GM12878 (cell line): ENCODE data around the gene KRT73. TPM values are rescaled to one million over a fixed set of nuclear protein-coding genes. Genes with fewer than 3 reads are reported as not detected.

Experiments
- ATAC-seq: fragments of 200-7000 bp; cut with Tn5 transposase; 3 replicates; pipeline ENCODE4 v1.9.1; 2020; ENCODE audit warnings: mild to moderate bottlenecking, moderate library complexity
- BruUV-seq: library from RNA; stranded (reverse); fragments of 400-500 nt; replicated peaks from 2 replicates; lab custom pipeline; 2021; lab: Mats Ljungman, UMichigan
- CTCF ChIA-PET: fragments of 300-600 bp; sonication (Branson Sonifier 250); formaldehyde crosslinking; extraction: SDS; loops from one replicate; lab custom pipeline; 2021; ENCODE audit warnings: inconsistent platforms; lab: Yijun Ruan, JAX
- POLR2A ChIA-PET: fragments of 350-600 bp; formaldehyde crosslinking; extraction: SDS; loops from one replicate; lab custom pipeline; 2021; ENCODE audit warnings: inconsistent platforms; lab: Charles Lee
- RAD21 ChIA-PET: fragments of 300-600 bp; sonication (Branson Sonifier 250); formaldehyde crosslinking; loops from one replicate; lab custom pipeline; 2023; ENCODE audit warnings: antibody characterized with exemption; ENCODE audit not compliant: unreplicated experiment; lab: Charles Lee
- SMC1A ChIA-PET: fragments of 300-600 bp; sonication (Branson Sonifier 250); formaldehyde crosslinking; loops from one replicate; lab custom pipeline; 2023; ENCODE audit not compliant: unreplicated experiment, uncharacterized antibody; lab: Charles Lee
- DNase-seq: peaks from one replicate; pipeline ENCODE4 v3.0.0-alpha.2; 2011; ENCODE audit warnings: low read depth, low spot score
- FAIRE-seq: peaks from 3 replicates; lab custom pipeline; 2011; peaks lifted over from hg19 to GRCh38; lab: Jason Lieb, UNC
- H2AFZ ChIP-seq: 2 replicates; pipeline ENCODE4 v1.6.0; 2011; ENCODE audit warnings: low read depth, low read length, control low read depth; ENCODE audit not compliant: control insufficient read depth
- H3K27ac ChIP-seq: 2 replicates; pipeline ENCODE4 v1.5.1; 2011; ENCODE audit warnings: control low read depth; ENCODE audit not compliant: control insufficient read depth, insufficient read depth
- H3K27me3 ChIP-seq, 2 experiments: replicated peaks in 1 of 2; 2 replicates each; pipeline versions ENCODE4 v1.6.0 to v1.6.1; 2011; ENCODE audit warnings: low read length in 1 of 2; ENCODE audit not compliant: control insufficient read depth in 2 of 2, insufficient read depth in 2 of 2
- H3K36me3 ChIP-seq, 2 experiments: 2 replicates each; pipeline ENCODE4 v1.5.1; 2011; ENCODE audit warnings: low read length in 1 of 2; ENCODE audit not compliant: control insufficient read depth in 2 of 2, insufficient read depth in 2 of 2
- H3K4me1 ChIP-seq: 2 replicates; pipeline ENCODE4 v1.6.1; 2011; ENCODE audit warnings: mild to moderate bottlenecking, low read length, moderate library complexity, mixed read lengths; ENCODE audit not compliant: control insufficient read depth, insufficient read depth
- H3K4me2 ChIP-seq: 2 replicates; pipeline ENCODE4 v1.6.0; 2011; ENCODE audit warnings: control low read depth; ENCODE audit not compliant: control insufficient read depth, insufficient read depth
- H3K4me3 ChIP-seq: fragments of 200-600 bp; sonication (generic); 2 replicates; pipeline ENCODE4 v1.5.1; 2016
- H3K79me2 ChIP-seq: 2 replicates; pipeline ENCODE4 v1.6.0; 2011; ENCODE audit warnings: low read length; ENCODE audit not compliant: control insufficient read depth, insufficient read depth
- H3K9ac ChIP-seq: 2 replicates; pipeline ENCODE4 v1.8.0; 2011; ENCODE audit warnings: low read length, control low read depth, mixed read lengths; ENCODE audit not compliant: control insufficient read depth, insufficient read depth
- H3K9me3 ChIP-seq: replicated peaks from 3 replicates; pipeline ENCODE4 v1.5.1; 2011; ENCODE audit warnings: mild to moderate bottlenecking, low read length; ENCODE audit not compliant: control insufficient read depth, insufficient read depth
- H4K20me1 ChIP-seq: 2 replicates; pipeline ENCODE4 v1.6.0; 2011; ENCODE audit not compliant: control insufficient read depth, insufficient read depth
- ESRRA ChIP-seq: IDR thresholded peaks from 2 replicates; pipeline ENCODE4 v1.6.1; 2012; ENCODE audit warnings: mild to moderate bottlenecking, low read length, improper control_type of control experiment
- ETV6 ChIP-seq, 2 experiments: fragments of 450-650 bp in 1 of 2; IDR thresholded peaks in 1 of 2; conservative IDR thresholded peaks in 1 of 2; 2 replicates each; pipeline ENCODE4 v1.6.1; 2014; ENCODE audit warnings: antibody characterized with exemption in 1 of 2, borderline replicate concordance in 1 of 2, low read depth in 1 of 2, mild to moderate bottlenecking in 1 of 2, moderate library complexity in 1 of 2
- HDAC6 ChIP-seq: fragments of 200-600 bp; sonication (generic); IDR thresholded peaks from one replicate; pipeline ENCODE4 v1.8.0; 2017; ENCODE audit warnings: antibody characterized with exemption; ENCODE audit not compliant: unreplicated experiment
- JUNB ChIP-seq: IDR thresholded peaks from 2 replicates; pipeline ENCODE4 v1.6.1; 2016; ENCODE audit warnings: antibody characterized with exemption, mild to moderate bottlenecking
- MTA2 ChIP-seq: fragments of 450-650 bp; IDR thresholded peaks from 2 replicates; pipeline ENCODE4 v1.6.1; 2016; ENCODE audit warnings: low read depth, mild to moderate bottlenecking, moderate library complexity
- NKRF ChIP-seq: fragments of 450-650 bp; conservative IDR thresholded peaks from 2 replicates; pipeline ENCODE4 v1.6.1; 2017; ENCODE audit warnings: mild to moderate bottlenecking, moderate library complexity
- STAT1 ChIP-seq: fragments of 450-650 bp; conservative IDR thresholded peaks from 2 replicates; pipeline ENCODE4 v1.6.1; 2014; ENCODE audit warnings: antibody characterized with exemption, mild to moderate bottlenecking
- ZZZ3 ChIP-seq: IDR thresholded peaks from 2 replicates; pipeline ENCODE4 v1.6.1; 2011; ENCODE audit warnings: low read depth; ENCODE audit not compliant: control insufficient read depth, insufficient read length
- WGBS: methylation state at CpG from one replicate; pipeline ENCODE4 v1.1.6; 2016; ENCODE audit warnings: low lambda C conversion rate; ENCODE audit not compliant: insufficient replicate concordance, insufficient coverage; ENCODE audit errors: missing lambda C conversion rate; 5-methylcytosine and 5-hydroxymethylcytosine counted together
- in situ Hi-C: fragments of 300-500 bp; cut with MboI; formaldehyde crosslinking; loops from 9 replicates; pipeline ENCODE4 v1.14.3; 2018; ENCODE audit warnings: mixed read lengths
- intact Hi-C: fragments of 100-400 bp; cut with micrococcal nuclease; formaldehyde crosslinking; loops from one replicate; pipeline ENCODE4 v1.14.2; 2022; ENCODE audit not compliant: unreplicated experiment
- polyA plus RNA-seq, 11 experiments: library from polyadenylated mRNA; depleted of rRNA in 4 of 11; unstranded in 6 of 11; stranded (reverse) in 5 of 11; fragments of >200 nt; fragmentation: Nextera tagmentation in 4 of 11; fragmentation: Illumina TruSeq in 1 of 11; extraction: Ambion mirVana in 4 of 11; extraction: Trizol in 1 of 11; gene quantifications; 1 replicate in 1 of 11; 2 replicates in 10 of 11; pipeline versions ENCODE4 v1.2.1 to v1.2.3, GENCODE V29; 2011 to 2016; ENCODE audit warnings: inconsistent platforms in 2 of 11, missing spikeins in 2 of 11, low read depth in 1 of 11
- total RNA-seq, 4 experiments: library from RNA; depleted of rRNA in 3 of 4; stranded (reverse); fragments of >200 nt in 3 of 4; fragmentation: Illumina TruSeq in 1 of 4; extraction: Trizol in 1 of 4; gene quantifications; 2 replicates each; pipeline versions ENCODE4 v1.2.1 to v1.2.3, GENCODE V29; 2013 to 2021

Gene KRT73
- total and polyA plus RNA-seq, 10 of the 15 experiments (the other 5 are each of a cell fraction or from before 2014, with no cell fraction given), result not detected

GRCh38 chr12:52661668-52662067 lies 43.3 kb upstream of the KRT73 start (continued):
- TF ChIP-seq MTA2 (no peak), ESRRA (no peak), NKRF (no peak)
- TF ChIP-seq, all 136 proteins: peak for 0

GRCh38 chr12:52660934-52661499 lies 42.7 kb upstream of the KRT73 start:
- no peak for TF ChIP-seq HDAC6
- no peak for TF ChIP-seq JUNB
- no peak for TF ChIP-seq ZZZ3
- no peak for TF ChIP-seq STAT1
- TF ChIP-seq ETV6 (conservative IDR thresholded peaks at IDR 0.05 in 1 of 2, IDR thresholded peaks at IDR 0.05 in 1 of 2; ENCODE audit: borderline replicate concordance in 1 of 2, low read depth in 1 of 2), result no peak
- H3K27me3 ChIP-seq, result peaks cover 2 to 4% of the 10 kb centered on the region in 2 experiments; a peak in 2 of 4 replicates
- no peaks in the 10 kb centered on the region for H3K36me3 ChIP-seq
- DNase-seq (no peak), ATAC-seq (no peak), FAIRE-seq (no peak)
- no peak overlapping the region for H3K9ac ChIP-seq
- H2AFZ ChIP-seq, result no peak overlapping the region
- H3K9me3 ChIP-seq, result no peaks in the 10 kb centered on the region
- no peak overlapping the region for H3K4me3 ChIP-seq
- BruUV-seq, result no TSS peak
- H3K4me2 ChIP-seq, result no peak overlapping the region
- no peaks in the 10 kb centered on the region for H4K20me1 ChIP-seq
- in situ Hi-C loops, result no loop called here
- RAD21 ChIA-PET, result no interaction called here
- intact Hi-C loops, result no loop called here
- POLR2A ChIA-PET, result no interaction called here
- no peak overlapping the region for H3K27ac ChIP-seq
- H3K4me1 ChIP-seq, result no peaks in the 10 kb centered on the region
- CTCF ChIA-PET, result interaction anchor here (0.7 kb wide), 1 partner anchor 217 kb away, joined by 3 read pairs; no protein-coding TSS in a partner anchor
- SMC1A ChIA-PET, result no interaction called here
- 26% methylated on average over 3 of the region's 3 CpGs for WGBS
- no peaks in the 10 kb centered on the region for H3K79me2 ChIP-seq
